PC-9 (cell line): Measurements from ENCODE around the gene ZSCAN31.

Source experiments
- EZH2 ChIP-seq: fragments of 200-600 bp; sonication (generic); IDR thresholded peaks from 2 replicates; pipeline ENCODE4 v1.8.0; 2017; ENCODE audit warnings: antibody characterized with exemption, low read depth
- TF ChIP-seq, protein P1 (sequence below): fragments of 200-600 bp; sonication (generic); conservative IDR thresholded peaks from 2 replicates; pipeline ENCODE4 v1.6.1; 2017; ENCODE audit warnings: mixed run types, antibody characterized with exemption, mild to moderate bottlenecking, moderate library complexity

DNA sequence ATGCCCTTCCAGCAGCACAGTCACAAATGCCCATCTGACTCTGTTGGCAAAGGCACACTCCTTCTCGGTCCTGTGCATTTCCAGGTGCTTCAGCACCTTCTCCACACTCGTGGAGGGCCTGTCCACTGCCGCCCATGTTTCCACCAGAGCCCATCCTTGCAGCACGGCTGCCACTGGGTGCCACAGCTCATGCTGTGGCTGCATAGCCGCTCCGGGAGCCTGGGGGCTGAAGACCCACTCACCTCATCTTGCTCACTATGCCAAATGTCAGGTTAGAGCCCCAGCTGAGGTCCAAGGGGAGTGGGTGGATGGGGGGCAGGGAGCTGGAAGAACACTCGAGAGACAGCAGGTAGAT, 20.7 kb upstream of the ZSCAN31 start:
- TF ChIP-seq, protein P1, sequence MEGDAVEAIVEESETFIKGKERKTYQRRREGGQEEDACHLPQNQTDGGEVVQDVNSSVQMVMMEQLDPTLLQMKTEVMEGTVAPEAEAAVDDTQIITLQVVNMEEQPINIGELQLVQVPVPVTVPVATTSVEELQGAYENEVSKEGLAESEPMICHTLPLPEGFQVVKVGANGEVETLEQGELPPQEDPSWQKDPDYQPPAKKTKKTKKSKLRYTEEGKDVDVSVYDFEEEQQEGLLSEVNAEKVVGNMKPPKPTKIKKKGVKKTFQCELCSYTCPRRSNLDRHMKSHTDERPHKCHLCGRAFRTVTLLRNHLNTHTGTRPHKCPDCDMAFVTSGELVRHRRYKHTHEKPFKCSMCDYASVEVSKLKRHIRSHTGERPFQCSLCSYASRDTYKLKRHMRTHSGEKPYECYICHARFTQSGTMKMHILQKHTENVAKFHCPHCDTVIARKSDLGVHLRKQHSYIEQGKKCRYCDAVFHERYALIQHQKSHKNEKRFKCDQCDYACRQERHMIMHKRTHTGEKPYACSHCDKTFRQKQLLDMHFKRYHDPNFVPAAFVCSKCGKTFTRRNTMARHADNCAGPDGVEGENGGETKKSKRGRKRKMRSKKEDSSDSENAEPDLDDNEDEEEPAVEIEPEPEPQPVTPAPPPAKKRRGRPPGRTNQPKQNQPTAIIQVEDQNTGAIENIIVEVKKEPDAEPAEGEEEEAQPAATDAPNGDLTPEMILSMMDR = no peak
- TF ChIP-seq EZH2 = no peak
